ENCODE data around the gene RUNX3.
"Not testable (repeated sequence)": the region's sequence is repeated elsewhere in the genome, so short reads cannot be mapped to it uniquely, and the experiment has no call there.

RUNX3 gene

GRCh38 chr1:24930260-24931145, at the start of gene RUNX3:
RUNX3 (minus strand) TSS chr1:24930276; CDS start chr1:24929868, 408 bp downstream.
- peak; percentile 87 for DNase-seq (ENCODE audit: low read depth)

- DNase-seq (ENCODE audit: low read depth), result not testable (repeated sequence)
Measured at GRCh38 chr1:24979232-24979631, 49.2 kb upstream of the RUNX3 start.

GRCh38 chr1:24978383-24979032, 48.4 kb upstream of the RUNX3 start:
- no peak for DNase-seq (ENCODE audit: low read depth)

DNA sequence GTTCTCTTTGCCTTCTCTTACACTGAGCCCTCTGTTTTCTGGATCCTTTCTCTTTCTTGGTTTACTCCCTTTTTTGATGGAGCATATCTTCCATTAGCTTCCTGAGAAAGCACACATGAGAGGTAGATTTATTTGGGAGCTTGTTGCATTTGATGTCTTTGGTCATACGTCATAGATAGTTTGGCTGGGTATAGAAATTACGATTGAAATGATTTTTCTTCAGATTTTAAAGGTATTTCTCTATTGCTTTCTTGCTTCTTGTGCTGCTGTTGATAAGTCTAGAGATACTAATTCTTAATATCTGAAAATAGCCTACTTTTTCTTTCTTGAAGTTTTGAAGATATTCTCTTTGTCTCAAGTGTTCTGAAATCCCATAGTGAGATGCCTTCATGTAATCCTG, 45.3 kb upstream of the RUNX3 start:
- DNase-seq (ENCODE audit: low read depth), result no peak

DNA sequence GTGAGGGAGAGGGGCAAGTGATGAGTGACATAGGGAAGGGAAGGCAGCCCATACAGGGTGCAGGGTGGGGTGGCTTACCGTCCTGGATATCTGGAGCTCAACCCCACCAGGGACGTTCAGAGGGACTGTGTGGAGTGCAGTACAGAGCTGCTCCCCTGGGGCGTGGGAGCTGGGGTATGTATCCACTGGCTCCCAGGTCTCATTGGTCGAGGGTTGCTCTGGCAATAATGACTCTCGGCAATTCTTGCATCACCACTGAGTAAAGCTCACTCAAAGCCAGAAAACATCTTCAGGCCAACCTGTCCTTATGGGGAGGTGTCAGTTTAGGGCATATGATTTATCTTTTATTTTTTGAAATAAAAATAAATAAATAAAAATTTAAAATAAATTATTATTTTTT, 43.2 kb upstream of the RUNX3 start:
- DNase-seq (ENCODE audit: low read depth), result no peak

GRCh38 chr1:24972915-24973242, 42.8 kb upstream of the RUNX3 start:
- no peak for DNase-seq (ENCODE audit: low read depth)

DNA sequence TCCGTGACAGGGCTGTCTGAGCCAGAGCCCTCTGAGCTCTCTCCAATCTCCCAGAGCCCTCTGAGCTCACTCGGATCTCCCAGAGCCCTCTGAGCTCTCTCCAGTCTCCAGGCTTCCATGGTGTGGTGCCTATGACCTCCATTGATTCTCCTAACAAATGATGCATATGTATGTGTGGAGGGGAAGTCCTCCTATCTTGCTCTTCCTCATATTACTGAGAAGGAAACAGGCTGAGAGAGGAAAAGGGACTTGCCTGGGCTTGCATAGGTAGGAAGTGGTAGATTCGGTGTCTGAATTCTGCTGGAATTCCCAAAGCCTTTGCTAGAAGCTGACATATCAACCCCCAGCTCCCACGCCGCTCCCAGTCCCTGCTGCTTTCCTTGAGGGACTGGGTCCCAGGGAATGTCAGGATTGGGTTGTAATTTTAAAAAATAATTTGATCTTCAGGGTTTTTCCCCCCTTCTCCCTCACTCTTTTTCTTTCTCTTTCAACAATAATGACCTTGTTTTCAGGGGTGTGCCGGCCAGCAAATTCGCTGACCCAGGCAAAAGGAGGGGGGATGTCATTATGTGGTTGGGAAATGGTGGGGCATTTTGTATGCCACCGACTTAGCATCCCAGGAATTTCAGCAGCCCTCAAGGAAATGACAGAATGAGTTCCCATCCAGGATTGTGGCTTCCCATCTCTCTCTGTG, 42.3 kb upstream of the RUNX3 start:
- no peak for DNase-seq (ENCODE audit: low read depth)

DNA sequence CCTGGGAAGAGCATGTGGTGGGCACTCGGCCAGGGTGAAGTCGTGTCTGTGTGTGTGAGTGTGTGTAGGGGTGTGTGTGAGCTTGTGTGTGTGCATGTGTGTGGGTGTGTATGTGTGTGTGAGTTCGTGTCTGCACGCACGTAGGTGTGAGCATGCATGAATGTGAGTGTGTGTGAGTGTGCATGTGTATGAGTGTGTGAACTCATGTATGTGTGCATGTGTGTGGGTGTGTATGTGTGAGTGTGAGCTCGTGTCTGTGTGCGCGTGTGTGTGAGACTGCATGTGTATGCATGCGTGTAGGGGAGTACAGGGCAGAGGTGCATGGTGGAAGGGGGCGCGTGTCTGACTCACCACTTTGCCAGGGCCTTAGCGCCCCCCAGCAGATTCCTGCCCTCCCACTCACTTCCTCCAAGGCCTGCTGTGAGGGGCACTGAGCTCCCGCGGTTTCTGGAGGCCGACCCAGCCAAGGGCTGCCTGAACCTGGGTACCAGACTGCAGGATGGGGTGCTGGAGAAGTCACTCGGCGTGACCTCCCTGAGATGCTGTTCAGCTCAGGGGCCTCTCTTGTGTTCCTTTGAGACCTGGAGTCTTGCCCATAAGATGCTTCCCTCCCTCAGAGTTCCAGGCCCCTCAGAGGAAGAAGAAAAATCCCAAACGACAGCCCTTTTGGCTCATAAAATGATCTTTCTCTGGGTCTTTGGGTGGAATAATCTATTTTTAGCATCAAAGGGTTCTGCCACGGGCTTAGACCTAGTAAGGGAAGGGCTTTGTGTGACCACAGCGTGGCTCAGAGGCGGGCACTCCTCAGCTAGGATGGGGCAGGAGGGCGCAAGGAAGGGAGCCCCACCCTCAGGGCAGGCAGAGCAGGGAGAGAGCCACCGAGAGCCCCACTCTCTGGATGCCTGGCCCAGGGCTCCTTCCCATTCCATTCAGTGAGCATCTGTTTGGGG, 41.1 kb upstream of the RUNX3 start:
- no peak for DNase-seq (ENCODE audit: low read depth)

DNA sequence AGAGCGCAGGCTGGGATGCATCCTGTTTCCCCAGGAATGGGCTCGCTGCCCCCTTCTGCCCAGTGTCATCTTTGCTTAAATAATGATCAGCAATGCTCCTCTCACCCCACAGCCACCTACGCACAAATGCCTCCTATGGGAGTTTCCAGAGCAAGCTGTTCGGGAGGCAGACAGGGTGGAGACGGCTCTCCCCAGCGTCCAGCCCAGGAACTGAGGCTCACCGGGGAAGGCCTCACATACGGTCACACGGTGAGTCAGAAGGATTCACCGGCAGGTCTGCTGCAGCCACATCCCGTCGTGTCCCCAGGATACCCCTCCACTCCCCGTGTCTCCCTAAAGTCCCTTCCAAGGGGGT, 40.3 kb upstream of the RUNX3 start:
- no peak for DNase-seq (ENCODE audit: low read depth)

DNA sequence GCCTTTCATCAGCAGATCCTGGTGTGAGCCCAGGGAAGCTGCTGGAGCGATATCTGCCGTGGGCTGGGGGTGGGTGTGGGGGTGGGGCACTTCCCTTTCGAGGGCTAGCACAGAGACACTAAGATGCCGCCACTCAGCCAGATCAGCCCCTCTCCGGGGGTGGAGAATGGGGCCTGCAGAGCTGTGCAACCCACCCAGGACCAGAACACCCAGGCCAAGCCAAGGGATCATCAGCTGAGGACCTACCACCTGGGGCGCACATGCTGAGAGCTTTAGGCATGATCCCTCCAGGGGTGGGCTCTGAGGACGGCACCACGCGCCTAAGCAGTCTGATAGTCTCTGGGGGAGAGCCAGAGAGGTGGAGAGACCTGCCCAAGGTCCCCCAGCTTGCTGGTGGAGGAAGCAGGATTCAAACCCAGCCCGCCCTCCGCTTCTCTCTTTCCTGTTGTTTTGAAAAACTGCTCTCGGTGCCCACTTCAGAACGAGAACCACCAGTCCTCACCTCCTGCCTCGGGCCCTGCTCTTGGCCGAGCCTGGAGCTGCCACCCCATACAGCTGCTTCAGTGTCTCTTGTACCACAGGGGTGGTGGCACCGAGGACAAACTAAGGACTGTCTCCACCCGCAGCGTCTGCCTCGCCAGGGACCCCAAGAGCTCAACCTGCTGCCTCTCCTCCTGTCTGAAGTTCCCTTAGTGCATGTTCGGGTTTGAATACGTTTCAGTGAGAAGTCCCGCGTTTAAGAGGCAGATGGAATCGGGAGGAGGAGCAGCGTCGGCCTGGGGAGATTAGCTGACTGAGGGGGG, 39.7 kb upstream of the RUNX3 start:
- DNase-seq (ENCODE audit: low read depth), result no peak

GRCh38 chr1:24968941-24969585, 39.0 kb upstream of the RUNX3 start:
- DNase-seq (ENCODE audit: low read depth), result no peak

DNA sequence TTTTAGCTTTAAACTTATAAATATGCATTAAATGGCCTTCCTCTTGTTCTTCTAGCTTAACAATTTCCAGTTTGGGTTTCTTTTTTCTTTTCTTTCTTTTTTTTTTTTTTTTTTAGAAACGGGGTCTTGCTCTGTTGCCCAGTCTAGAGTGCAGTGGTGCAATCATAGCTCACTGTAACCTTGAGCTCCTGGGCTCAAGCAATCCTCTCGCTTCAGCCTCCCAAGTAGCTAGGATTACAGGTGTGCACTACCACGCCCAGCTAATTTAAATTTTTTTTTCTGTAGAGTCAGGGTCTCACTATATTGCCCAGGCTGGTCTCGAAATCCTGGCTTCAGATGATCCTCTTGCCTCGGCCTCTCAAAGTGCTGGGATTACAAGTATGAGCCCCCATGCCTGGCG, 37.9 kb upstream of the RUNX3 start:
- no peak for DNase-seq (ENCODE audit: low read depth)

- DNase-seq (ENCODE audit: low read depth), result no peak
Measured at GRCh38 chr1:24967555-24967954, 37.5 kb upstream of the RUNX3 start.

DNA sequence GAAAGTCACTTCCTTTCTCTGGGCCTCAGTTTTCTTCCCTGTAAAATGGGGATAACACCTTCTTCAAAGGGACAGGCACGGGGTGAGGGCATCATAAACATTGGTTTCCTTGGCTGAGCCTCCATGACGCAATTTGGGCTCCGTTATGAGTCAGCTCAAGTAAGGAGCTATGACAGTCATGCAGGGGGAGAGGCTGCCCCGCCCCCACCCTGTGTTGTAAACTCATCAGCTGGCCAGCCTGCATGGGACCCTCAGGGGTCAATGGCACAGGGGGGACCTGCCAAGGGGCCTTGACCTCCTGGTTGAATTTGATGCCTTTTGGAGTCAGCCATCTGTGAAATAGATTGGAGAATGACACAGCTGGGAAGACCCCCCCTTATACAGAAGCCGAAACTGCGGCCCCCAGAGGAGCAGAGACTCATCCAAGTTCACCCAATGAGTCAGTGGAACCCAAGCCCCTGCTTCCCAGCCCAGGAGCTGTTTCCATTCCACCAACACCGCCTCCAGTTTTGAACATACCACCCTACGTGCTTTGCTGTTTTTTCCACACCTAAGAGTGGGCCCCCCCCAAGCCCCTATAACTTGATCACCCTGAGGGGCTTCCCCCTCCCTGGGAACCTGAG, 36.8 kb upstream of the RUNX3 start:
- DNase-seq (ENCODE audit: low read depth), result peak; percentile 43

GRCh38 chr1:24966121-24966723, 36.1 kb upstream of the RUNX3 start:
- DNase-seq (ENCODE audit: low read depth), result no peak

DNA sequence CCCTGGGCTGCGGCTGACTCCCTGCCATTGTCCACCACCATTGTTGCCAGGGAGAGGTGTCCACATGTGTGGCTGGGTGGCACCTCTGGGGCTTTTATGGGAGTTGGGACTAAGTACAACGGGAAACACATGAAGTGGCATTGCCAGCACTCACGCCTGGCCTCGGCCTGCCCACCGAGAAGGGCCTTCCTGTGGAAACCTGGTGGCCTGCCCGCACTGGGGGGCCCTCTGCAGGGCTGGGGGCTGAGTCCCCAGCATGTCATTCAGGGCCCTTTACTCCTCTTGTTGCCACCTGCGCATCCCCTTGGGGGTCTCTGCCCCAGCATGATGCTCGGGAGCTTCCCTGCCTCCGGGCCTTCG, 35.5 kb upstream of the RUNX3 start:
- no peak for DNase-seq (ENCODE audit: low read depth)

DNA sequence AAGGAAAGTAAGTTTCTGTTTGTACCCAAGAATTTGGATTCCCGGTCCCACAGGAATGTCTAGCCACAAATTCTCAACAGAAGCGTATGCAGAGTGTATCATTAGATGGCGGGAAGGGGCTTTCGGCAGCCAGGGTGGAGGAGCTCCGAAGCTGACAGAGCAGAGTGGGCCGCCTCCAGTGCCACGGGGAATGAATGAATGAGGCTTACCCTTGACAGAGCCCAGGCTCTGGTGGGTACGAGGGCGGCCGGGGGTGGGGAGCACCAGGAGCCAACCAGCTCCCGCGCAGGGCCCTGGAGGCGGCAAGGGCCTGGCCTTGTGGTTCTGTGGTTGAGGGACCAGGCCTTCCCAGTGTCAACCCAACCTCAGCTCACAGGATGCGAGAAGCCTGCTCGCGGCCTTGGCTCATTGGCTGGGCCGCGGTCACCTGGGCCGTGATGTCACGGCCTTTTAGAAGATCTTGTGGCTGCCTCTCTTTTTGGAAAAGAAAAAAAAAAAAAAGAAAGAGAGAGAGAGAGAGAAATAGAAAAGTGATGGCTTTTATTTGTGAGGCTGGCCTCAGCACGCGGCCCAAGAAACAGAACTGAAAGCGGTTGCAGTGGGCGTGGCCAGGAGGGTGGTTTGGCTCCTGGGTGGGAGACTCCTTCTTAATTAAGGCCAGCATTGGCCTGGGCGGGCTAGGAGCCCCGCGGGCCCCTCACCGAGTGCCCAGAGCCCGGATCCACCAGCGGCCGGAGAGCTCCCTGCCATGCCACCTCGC, 34.9 kb upstream of the RUNX3 start:
- peak; percentile 79 for DNase-seq (ENCODE audit: low read depth)

GRCh38 chr1:24963943-24964693, 34.0 kb upstream of the RUNX3 start:
- no peak for DNase-seq (ENCODE audit: low read depth)

Data from stimulated activated CD8-positive, alpha-beta memory T cell treated with anti-CD3 and anti-CD28 coated beads, Interleukin-12 subunit alpha, Interleukin-12 subunit beta, amount 100 ng/mL, for 1 hour (primary cell).